ENCODE results near the gene CUL1.

Gene CUL1

DNA sequence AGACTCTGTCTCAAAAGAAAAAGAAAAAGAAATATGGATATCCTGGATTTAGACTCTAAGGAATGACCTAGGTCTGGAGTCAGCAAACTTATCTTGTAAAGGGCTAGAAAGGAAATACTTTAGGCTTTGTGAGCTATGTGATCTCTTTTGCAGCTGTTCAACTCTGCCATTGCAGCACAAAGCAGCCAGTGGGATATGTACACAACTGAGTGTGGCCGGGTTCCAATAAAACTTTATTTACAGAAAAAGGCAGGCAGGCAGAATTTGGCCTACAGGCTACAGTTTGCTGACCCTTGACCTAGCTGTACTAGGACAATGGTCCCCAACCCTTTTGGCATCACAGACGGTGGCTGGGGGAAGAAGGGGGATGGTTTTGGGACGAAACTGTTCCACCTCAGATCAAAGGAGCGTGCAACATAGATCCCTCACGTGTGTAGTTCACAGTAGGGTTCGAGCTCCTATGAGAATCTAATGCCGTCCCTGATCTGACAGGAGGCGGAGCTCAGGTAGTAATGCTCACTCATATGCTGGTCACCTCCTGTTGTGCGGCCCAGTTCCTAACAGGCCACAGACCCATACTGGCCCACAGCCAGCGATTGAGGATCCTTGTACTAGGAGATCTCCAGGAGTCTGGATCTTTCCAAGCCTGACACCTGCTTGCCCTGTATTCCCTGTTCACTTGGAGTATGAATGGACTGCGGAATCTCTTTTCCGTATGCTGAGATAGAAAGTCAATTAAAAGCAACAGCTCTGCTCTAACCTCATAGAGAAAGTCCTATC lies 63.0 kb downstream of the CUL1 start:
- DNase-seq (ENCODE audit: low spot score), result no peak

DNA sequence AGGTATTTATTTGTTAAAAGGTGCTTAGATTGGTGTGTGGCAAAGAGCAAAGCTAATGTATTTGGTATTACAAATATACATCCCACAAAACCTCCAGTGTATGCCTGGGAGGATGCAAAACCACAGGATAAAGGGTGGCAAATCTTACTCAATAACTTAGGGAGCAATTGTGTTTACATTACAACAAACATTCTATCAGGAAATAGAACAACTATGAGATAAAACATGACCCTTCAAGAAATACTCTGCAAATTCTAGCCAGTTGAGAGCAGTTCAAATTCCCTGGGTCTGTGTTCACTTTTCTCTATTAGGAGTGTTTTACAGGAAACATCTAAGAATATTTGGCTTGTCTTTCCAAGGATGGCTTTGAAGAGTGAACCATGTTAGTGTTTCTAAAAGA lies 64.9 kb downstream of the CUL1 start:
- DNase-seq (ENCODE audit: low spot score), result no peak

DNA sequence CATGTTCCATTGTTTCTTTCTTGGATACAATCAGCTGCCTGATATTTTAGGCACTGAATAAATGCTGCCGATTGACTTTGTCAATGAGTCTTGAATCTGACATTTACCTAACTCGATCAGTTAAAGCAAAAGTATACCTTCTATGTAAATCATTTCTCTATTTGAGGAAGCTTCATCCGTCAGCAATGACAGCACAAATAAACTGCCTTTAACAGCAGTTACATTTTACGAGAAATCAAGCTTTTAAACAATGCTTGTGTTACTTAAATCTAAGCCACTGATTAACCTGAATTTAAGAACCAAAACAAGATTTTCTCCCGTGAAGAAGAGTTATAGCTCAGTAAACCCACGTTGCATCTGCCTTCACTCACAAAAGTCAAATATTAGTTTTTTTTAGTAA lies 71.3 kb downstream of the CUL1 start:
- no peak for DNase-seq (ENCODE audit: low spot score)

DNA sequence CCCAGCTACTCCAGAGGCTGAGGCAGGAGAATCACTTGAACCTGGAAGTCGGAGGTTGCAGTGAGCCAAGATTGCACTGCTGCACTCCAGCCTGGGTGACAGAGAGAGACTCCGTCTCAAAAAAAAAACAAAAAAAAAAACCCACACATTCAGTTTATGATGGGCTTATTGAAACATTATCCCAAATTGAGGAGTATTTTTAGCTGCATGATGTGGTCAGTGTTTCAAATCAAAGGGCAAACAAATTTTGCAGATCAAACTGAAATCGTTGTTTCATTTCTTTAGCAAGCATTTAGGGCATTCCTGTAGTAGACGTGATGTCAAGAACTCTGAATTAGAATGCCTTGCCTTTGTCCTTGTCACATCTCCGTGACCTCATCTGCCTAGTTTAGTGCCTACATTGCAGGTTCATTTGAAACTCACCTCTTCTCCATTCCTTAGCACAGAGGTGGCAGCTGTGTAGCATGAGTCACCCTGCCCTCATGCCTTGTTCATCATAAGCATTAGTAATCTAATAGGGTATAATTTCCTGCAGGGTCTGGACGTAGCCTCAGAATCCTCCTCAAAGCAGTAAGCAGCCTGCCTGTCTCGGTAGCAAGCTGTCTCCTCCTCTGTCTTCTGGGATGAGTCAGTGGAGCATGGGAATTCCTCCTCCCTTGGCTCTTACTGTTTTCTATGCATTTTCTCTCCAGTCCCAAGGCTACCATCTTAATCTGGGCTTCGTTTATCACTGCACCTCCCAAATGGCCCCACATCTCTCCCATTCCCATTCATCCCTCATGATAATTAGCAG lies 73.8 kb downstream of the CUL1 start:
- peak; percentile 84 for DNase-seq (ENCODE audit: low spot score)

DNA sequence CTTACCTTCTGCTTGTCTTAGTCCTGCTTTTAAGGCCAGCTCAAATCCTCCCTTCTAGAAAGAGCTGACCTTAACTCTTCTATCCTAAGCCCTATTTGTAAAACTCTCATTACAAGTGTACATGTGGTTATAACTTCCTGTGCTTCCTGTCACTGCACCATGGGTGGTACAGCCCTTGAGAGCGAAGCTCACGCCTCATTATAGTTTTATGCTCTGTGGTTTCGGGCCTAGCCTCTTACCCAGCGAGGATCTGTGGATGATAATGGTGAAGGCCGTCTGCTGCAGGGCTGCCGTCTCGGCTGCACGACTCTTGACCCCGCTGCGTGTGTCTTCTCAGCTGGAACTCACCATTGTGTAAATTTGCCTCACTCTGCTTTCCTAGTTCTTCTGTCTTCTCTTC lies 74.6 kb downstream of the CUL1 start:
- no peak for DNase-seq (ENCODE audit: low spot score)

DNA sequence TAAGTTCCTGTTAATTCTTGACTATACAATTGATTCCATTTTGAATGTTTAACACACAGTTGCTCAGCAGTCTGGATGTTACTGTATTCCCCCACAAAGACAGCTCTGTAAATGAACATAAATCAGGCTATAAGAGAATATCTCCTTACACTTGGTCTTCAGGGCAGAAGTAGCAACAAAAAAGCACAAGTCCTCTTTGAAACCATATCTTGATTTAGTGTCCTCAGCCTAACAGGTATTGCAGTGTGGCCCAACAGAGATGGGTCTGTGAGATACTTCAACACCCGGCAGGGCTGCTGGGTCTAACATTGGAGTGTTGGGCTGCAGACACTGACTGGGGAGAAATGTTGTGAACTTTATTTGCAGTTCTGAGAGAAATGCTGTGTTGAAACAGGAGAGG lies 75.8 kb downstream of the CUL1 start:
- no peak for DNase-seq (ENCODE audit: low spot score)

DNA sequence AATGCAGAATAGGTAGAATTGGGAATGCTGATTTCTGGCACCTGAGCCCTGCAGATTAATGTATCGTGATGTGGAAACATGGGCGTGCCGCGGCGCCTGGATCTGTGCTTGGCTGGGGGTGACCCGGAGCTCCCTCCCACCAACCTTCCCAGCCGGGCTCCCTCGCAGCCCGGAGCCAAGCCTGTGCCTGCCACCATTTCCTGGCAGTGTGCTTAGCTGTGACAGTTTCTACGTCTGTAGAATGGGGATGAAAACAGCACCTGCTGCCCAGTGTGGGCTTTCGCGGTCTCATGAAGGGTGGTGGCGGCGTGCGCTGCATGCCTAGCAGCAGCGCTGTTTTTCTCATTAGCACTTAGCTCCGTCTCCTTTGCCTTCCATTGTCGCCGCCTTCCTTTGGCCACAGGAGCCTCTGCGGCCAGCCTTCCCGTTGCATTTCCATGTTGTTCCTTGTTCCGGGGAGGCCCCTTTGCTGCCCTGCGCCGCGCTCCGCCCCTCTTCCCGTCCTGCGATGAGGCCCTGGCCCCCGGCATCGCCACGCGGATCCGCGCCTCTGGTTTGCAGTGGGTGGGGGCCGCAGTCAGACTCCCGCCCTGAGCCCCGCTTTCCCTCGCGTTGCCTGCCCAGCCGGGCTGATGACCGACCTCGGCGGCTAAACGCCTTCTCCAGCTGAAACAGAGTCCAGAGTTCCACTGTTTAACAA lies 84.2 kb downstream of the CUL1 start:
- no peak for DNase-seq (ENCODE audit: low spot score)

DNA sequence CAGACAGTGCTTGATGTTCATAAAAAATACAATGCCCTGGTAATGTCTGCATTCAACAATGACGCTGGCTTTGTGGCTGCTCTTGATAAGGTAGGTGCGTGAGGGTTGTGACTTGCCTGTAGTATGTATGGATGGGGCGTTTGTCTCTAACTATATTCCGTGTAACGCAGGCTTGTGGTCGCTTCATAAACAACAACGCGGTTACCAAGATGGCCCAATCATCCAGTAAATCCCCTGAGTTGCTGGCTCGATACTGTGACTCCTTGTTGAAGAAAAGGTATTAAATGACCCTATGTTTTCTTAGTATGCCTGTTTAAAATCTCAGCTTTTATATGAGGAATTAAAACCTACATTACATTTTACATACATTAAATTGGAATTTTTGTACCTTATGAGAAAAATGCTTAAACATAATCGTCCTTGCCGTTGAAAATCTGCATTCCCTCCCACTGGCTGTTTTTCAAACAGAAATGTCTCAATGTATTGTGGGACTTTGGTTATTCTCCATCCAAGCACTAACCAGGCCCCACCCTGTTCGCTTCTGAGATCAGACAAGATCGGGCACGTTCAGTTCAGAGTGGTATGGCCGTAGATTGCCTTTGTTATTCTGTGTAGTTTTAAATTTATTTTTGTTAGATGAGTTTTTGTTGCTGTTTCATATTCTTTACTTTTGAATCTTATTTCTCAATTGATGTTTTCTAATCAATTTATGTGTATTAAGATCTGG lies 85.3 kb downstream of the CUL1 start:
- DNase-seq (ENCODE audit: low spot score), result no peak

DNA sequence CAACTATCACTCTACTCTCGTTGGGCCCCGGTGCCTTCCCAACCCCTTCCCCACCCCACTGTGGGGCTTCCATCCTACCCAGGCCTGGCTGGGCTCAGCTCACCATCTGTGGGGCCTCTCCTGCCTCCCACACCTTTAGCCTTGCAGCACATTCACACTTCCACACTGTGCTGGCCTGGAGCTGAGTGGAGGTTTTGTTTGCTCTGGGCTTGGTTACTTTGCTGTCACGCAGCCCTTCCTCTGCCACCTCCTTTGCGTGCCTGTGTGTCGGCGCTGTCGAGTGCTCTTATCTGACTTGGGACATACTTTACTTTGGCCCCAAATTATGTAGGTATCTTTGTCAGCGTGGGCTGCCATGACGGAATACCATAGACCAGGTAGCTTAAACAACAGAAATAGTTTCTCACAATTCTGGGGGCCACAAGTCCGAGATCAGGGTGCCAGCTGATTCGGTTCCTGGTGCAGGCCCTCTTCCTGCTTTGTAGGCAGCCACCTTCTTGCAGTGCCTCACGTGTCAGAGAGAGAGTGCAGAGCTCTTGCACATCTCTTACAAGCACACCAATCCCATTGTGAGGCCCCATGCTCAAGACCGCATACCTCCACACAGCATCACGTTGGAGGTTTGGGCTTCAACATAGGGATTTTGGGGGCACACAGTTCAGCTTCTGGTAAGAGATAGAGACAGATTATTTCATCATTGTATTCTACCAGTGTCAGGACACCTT lies 89.0 kb downstream of the CUL1 start:
- DNase-seq (ENCODE audit: low spot score), result no peak

DNA sequence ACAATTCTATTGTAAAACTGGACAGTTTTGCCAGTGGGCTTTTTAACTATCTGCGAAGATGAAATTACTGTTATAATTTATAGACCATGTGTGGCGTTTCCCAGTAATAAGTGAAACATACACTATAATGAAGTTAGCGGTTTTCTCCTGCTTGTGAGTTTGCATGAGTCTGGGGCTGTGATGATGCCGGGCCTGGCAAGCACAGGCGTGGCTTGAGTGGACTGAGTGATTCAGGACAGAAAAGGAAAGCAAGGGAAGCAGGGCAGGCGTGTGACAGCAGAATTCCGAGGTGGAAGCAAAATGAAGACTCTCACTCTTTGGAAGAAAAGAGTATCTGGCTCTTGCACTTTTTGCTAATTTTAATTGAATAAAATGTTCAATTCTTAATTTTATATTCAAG lies 90.5 kb downstream of the CUL1 start:
- no peak for DNase-seq (ENCODE audit: low spot score)

DNA sequence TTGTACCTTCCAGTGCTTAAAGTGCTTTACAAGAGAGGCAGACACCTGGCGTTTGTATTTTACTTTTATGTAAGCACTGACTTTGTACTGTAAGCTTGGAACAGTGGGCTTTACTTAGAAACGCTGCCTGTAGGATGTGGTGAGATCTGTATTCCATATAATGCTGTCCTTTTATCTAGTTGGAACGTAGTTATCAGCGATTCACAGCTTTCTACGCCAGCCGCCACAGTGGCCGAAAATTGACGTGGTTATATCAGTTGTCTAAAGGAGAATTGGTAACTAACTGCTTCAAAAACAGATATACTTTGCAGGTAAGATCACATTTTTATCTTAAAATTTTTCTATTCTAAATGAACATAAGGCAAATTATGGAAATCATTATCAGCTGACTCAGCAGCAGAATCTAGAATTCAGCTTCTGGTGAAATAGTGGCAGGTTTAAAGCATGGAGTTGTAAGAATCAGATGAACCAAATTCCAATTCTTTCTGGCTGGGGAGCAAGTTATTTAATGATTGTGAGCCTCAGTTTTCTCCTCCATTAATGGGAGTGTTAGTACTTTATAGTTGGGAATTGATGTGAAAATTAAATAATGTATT lies 91.5 kb downstream of the CUL1 start:
- no peak for DNase-seq (ENCODE audit: low spot score)

DNA sequence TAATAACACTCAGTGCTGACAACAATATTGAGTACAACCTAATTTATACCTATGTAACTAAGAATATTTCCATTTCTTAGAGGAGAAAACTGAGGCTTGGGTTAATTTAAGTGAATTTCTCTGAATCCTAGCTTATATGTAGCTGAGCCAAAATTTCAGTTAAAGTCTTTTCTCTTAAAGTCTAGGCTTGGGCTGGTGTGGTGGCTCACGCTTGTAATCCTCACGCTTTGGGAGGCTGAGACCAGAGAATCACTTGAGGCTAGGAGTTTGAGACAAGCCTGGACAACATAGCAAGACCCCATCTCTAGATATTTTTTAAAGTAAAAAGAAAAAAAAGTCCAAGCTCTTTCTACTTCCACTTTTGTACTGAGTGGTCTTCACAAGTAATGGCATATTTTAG lies 92.1 kb downstream of the CUL1 start:
- no peak for DNase-seq (ENCODE audit: low spot score)

DNA sequence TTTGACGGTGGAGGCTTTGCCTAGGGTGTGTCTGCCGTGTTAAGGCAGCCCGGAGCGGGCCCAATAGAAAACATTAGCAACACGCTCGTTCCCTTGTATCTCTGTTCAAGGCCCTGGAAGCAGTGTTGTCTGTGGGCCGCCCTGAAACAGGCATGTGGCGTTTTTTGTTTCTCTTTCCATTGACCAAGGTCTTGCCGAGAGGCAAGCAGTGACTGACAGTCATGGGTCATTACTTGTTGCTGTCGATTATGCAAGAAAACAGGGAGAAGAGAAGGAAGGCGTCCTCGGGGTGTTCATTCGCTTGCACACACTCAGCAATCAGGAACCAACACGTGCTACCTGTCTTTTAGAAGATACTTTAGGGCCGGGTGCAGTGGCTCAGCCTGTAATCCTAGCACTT lies 92.8 kb downstream of the CUL1 start:
- DNase-seq (ENCODE audit: low spot score), result no peak

DNA sequence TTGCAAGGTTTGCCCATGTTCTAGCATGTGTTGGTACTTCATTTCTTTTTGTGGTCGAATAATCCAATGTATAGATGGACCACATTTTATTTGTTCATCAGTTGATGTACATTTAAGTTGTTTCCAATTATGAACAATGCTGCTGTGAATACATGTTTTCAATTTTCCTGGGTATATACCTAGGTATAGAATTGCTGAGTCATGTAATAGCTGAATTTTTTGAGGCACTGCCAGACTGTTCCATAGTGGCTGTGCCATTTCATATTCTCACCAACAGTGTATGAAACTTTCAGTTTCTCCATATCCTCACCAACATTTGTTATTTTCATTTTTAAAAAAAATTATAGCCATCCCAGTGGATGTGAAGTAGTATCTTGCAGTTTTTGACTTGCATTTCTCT lies 94.9 kb downstream of the CUL1 start:
- DNase-seq (ENCODE audit: low spot score), result no peak

DNA sequence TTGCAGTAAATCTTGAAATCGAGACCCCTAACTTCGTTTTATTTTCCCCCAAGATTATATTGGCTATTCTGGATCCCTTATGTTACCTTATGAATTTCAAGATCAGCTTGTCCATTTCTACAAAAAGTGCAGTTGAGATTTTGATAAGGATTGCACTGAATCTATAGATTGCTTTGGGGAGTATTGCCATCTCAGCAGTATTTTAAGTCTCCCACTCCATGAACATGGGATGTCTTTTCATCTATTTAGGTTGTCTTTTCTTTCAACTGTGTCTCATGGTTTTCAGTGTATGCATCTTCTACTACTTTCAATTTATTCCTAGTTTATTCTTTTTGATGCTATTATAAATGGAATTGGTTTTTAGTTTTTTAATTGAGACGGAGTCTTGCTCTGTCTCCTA lies 95.8 kb downstream of the CUL1 start:
- no peak for DNase-seq (ENCODE audit: low spot score)

DNA sequence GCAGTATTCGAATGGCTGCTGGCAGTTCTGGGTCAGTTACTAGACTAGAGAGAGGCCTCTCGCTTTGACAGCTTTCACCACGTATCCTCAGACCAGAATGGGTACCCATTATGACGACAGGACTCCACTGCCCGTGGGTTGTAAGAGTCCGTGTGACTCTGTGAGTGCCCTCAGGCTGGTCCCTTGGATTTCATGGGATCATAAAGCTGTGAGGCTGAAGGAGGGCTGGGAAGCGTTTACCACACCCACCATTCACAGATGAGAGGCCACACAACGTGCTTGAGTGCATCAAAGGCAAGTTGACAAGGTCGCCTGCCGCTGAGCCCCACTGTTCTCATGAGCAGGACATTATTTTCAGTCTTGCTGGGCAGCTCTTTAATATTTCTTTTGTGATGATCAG lies 98.1 kb downstream of the CUL1 start:
- no peak for DNase-seq (ENCODE audit: low spot score)

DNA sequence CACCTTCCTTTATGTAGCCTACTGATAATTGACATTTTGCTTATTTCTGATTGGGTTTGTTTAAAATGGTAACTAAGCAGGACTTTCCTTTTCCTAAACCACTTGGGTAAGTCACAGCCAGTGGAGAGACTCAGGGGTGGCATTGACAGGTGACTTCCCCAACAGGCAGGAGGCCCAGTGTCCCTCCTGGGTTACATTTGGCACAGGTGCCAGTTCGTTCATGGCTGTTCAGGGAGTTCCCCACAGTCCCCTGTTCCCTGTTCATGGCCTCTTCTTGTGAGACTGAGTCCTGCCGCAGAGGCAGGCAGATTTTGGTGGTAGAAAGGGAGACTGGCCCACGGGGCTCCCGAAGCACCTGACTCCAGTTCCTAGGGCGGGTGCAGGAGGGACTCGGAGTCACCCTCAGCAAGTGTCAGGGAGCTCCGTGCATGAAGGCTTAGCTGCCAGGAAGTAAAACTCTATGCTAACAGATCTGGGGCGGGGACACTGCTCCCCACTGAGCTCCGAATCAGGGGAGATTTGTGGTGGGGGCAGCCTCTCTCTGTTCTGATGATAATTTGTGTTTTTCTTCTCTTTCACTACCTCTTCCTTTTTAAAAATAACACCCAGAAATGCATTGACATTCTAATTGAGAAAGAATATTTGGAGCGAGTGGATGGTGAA lies 101.3 kb downstream of the CUL1 start:
- no peak for DNase-seq (ENCODE audit: low spot score)

DNA sequence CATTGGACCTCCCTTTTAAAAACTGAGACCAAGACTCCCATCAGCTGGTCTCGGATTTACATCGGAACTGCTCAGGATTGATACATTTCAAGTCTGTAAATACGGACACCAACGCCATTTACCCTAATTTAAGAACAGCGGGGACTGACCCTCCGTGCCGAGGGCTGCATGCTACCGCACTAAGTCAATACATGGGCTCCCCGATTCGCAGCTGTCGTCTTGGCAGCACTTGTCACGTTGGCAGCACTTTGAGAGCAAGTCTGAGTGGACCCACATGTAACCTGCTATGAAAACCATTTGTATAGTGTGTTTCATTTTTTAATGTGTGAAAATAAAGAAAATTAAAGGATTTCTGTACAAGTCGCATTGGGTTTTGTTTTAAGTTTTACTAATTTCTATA lies 102.0 kb downstream of the CUL1 start:
- no peak for DNase-seq (ENCODE audit: low spot score)

DNA sequence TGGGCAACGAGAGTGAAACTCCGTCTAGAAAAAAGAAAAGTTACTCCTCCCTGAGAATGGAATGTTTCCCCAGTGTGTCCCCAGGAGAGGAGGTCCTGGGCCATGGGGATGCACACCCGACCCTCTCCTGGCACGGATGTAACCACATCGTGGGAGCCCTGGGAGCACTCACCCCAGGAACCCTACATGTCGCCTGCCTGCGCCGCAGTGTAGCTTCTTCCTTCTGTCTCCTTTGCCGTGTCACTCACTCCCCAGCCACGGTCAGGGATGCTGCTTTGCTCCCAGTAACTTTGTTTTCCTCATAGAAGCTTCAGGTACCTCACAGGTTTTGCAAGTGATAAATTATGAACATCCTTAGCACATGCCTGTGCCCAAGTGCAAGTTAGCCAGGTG lies 103.4 kb downstream of the CUL1 start:
- DNase-seq (ENCODE audit: low spot score), result no peak

DNA sequence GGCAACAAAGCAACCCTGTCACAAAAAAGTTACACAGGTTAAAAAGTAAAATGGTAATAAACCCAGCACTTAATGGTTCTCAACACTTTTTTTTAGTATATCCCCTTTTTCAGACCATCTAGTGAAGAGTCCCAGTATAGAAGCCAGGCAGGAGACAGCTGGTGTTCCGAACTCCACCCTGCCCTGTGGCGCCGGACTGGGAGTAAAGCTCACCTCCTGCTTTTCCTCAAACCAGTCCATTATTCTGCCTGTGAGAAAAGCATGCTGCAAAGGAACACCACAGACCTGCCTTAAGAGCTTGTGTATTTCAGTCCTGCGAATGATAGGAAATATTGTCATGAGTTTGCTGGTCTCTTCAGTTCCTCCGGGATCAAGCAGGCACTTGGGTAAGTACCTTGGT lies 104.4 kb downstream of the CUL1 start:
- no peak for DNase-seq (ENCODE audit: low spot score)

All from AG08395 (cell line).